Occipital lobe (tissue), 2 donors: ENCODE measurements around the gene ANKRD40CL. TPM values are rescaled to one million over a fixed set of nuclear protein-coding genes. Genes with fewer than 3 reads are reported as not detected.

Source experiments
- DNase-seq: peaks from one replicate; lab custom pipeline; 2025; lab: John Stamatoyannopoulos, UW
- total RNA-seq: library from RNA; depleted of rRNA; stranded (reverse); fragments of >200 nt; gene quantifications from one replicate; pipeline ENCODE4 v1.2.3, GENCODE V29; 2014

Gene ANKRD40CL
- total RNA-seq, 1 donor from 2014 or later, result not detected

- DNase-seq, result no peak
Observed at GRCh38 chr17:50790618-50791017, 23.3 kb upstream of the ANKRD40CL start.

GRCh38 chr17:50787106-50787505, 19.8 kb upstream of the ANKRD40CL start:
- DNase-seq, result no peak

- peak; percentile 30 for DNase-seq
Observed at GRCh38 chr17:50785946-50786570, 18.7 kb upstream of the ANKRD40CL start.

GRCh38 chr17:50785126-50785525, 17.8 kb upstream of the ANKRD40CL start:
- no peak for DNase-seq

- no peak for DNase-seq
Observed at GRCh38 chr17:50783905-50784304, 16.6 kb upstream of the ANKRD40CL start.

GRCh38 chr17:50783193-50783660, 15.9 kb upstream of the ANKRD40CL start:
- DNase-seq, result peak; percentile 72

- no peak for DNase-seq
Observed at GRCh38 chr17:50781167-50781566, 13.8 kb upstream of the ANKRD40CL start.

GRCh38 chr17:50779747-50780353, 12.5 kb upstream of the ANKRD40CL start:
- DNase-seq, result no peak

- DNase-seq, result no peak
Observed at GRCh38 chr17:50778988-50779387, 11.7 kb upstream of the ANKRD40CL start.

- no peak for DNase-seq
Observed at GRCh38 chr17:50778471-50778870, 11.2 kb upstream of the ANKRD40CL start.

GRCh38 chr17:50775926-50776325, 8.6 kb upstream of the ANKRD40CL start:
- no peak for DNase-seq

- DNase-seq, result no peak
Observed at GRCh38 chr17:50774225-50774803, 7.0 kb upstream of the ANKRD40CL start.

GRCh38 chr17:50771991-50772785, 4.9 kb upstream of the ANKRD40CL start:
- no peak for DNase-seq

- no peak for DNase-seq
Observed at GRCh38 chr17:50770346-50770745, 3.0 kb upstream of the ANKRD40CL start.

GRCh38 chr17:50769884-50770283, 2.6 kb upstream of the ANKRD40CL start:
- no peak for DNase-seq

GRCh38 chr17:50768346-50768761, 1.0 kb upstream of the ANKRD40CL start:
- no peak for DNase-seq

- no peak for DNase-seq
Observed at GRCh38 chr17:50767030-50767429, 288 bp downstream of the ANKRD40CL start.

GRCh38 chr17:50766222-50767023, 895 bp downstream of the ANKRD40CL start:
- no peak for DNase-seq

- DNase-seq, result no peak
Observed at GRCh38 chr17:50765454-50766221, 1.7 kb downstream of the ANKRD40CL start.

- no peak for DNase-seq
Observed at GRCh38 chr17:50764734-50765149, 2.6 kb downstream of the ANKRD40CL start.
